ENCODE measurements around the gene C12orf57. TPM values are rescaled to one million over a fixed set of nuclear protein-coding genes. Genes with fewer than 3 reads are reported as not detected.

C12orf57 gene
- total and polyA plus RNA-seq, 2 donors (not counting 1 experiment from before 2014, with no cell fraction given): 107 to 220 TPM

DNA sequence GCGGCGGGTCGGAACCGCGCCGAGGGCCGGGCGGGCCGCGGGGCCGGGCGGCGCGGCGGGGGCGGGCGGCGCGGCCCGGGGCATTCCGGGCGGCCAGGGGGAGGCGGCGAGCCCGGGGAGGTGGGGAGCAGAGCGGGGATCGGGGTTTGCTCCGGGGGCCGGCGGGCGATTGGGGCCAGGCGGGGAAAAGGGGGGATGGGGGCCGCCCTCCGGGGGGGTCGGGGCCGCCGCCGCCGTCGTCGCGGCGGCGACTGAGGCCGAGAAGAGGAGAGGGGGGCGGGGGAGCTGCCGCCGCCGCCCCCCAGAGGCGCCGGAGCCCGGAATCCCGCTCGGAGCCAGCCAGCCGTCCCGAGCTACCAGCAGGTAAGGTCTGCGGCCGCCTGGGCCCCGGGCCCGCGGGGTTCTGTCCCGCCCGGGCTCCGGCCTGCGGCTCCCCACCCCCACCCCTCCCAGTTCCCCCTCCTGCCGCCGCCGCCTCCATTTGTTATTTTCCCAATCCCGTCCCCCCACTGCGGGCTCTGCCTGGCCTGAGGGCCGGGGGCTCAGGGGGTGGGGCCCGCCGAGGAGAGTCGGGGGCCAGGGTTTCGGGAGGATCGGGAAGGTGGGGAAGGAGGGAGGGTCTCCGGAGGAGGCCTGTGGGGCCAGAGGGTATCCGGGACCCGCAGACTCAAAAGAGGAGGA lies 15.7 kb upstream of the C12orf57 start:
- DNase-seq (ENCODE audit: low read depth in 2 of 2): no peak
- no peaks in the 10 kb centered on the region for H3K36me3 ChIP-seq (ENCODE audit: control insufficient read depth, insufficient read depth, low read length)
- no peak overlapping the region for H2AFZ ChIP-seq (ENCODE audit: low read length)
- no peaks in the 10 kb centered on the region for H3K9me3 ChIP-seq (ENCODE audit: control insufficient read depth, insufficient read depth, low read depth, low read length)
- H3K79me2 ChIP-seq (ENCODE audit: control insufficient read depth, insufficient read depth, low read length): peaks cover 52% of the 10 kb centered on the region
- no peaks in the 10 kb centered on the region for H3K27me3 ChIP-seq (ENCODE audit: control insufficient read depth, insufficient read depth, low read length)
- peak overlapping the region; percentile 70 to 95 (median 88) for H3K4me3 ChIP-seq (replicated peaks in 1 of 4; ENCODE audit: control extremely low read depth in 1 of 4, insufficient read depth in 1 of 4, low read depth in 3 of 4, low read length in 4 of 4)
- peaks cover 32% of the 10 kb centered on the region for H3K4me1 ChIP-seq (ENCODE audit: control insufficient read depth, extremely low read depth, insufficient read depth, low read length)
- H3K27ac ChIP-seq (ENCODE audit: insufficient read depth, low read length): peak overlapping the region; percentile 54
- no peaks in the 10 kb centered on the region for H4K20me1 ChIP-seq (ENCODE audit: control insufficient read depth, extremely low read depth, insufficient read depth, low read length)
- peak overlapping the region; percentile 71 for H3K9ac ChIP-seq (ENCODE audit: insufficient read depth, low read length)
- H3K4me2 ChIP-seq (ENCODE audit: extremely low read depth, insufficient read depth, low read length): peak overlapping the region; percentile 97
- TF ChIP-seq, protein P1, sequence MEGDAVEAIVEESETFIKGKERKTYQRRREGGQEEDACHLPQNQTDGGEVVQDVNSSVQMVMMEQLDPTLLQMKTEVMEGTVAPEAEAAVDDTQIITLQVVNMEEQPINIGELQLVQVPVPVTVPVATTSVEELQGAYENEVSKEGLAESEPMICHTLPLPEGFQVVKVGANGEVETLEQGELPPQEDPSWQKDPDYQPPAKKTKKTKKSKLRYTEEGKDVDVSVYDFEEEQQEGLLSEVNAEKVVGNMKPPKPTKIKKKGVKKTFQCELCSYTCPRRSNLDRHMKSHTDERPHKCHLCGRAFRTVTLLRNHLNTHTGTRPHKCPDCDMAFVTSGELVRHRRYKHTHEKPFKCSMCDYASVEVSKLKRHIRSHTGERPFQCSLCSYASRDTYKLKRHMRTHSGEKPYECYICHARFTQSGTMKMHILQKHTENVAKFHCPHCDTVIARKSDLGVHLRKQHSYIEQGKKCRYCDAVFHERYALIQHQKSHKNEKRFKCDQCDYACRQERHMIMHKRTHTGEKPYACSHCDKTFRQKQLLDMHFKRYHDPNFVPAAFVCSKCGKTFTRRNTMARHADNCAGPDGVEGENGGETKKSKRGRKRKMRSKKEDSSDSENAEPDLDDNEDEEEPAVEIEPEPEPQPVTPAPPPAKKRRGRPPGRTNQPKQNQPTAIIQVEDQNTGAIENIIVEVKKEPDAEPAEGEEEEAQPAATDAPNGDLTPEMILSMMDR (conservative IDR thresholded peaks at IDR 0.05 in 1 of 2, IDR thresholded peaks at IDR 0.05 in 1 of 2; ENCODE audit: low read depth in 1 of 2, low read length in 2 of 2): no peak
- TF ChIP-seq EZH2 (IDR thresholded peaks at IDR 0.05; ENCODE audit: low read length, missing control alignments): no peak

DNA sequence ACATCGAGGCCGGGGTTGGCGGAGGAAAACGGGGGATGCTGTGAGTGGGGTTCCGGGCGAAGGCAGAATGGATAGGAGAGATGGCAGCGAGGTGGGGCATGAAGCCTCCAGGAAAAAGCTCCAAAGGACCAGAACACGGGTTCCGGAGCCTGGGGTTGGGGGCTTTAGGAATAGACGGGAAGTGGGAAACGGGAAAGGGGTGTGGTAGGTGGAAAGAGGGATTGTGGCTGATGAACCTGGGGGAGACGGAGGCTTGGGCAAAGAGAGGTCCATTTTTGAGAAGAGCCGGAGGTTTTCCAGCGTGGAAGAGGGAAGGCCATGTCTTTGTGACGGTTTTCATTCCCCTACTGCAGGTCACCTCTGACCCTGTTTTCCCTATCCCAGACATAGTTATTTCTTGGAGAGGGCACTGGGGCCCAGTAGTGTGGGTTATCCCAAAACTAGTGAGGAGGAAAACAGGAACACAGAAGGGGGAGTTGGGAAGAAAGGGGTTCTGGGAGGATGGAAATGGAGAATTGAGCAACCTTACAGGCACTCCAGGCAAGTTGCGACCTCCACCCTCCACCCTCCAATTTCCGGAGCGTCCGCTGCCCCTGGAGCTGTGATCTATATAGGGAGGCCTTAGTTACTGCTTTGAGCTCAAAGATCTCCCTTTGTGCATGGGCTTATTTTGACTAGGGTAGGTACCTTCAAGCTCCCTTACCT lies 15.0 kb upstream of the C12orf57 start:
- no peak for TF ChIP-seq EZH2 (IDR thresholded peaks at IDR 0.05; ENCODE audit: low read length, missing control alignments)
- TF ChIP-seq, protein P1 (conservative IDR thresholded peaks at IDR 0.05 in 1 of 2, IDR thresholded peaks at IDR 0.05 in 1 of 2; ENCODE audit: low read depth in 1 of 2, low read length in 2 of 2): no peak
- Histone ChIP-seq H3K27me3 (ENCODE audit: control insufficient read depth, insufficient read depth, low read length) (no peaks in the 10 kb centered on the region), H4K20me1 (ENCODE audit: control insufficient read depth, extremely low read depth, insufficient read depth, low read length) (no peaks in the 10 kb centered on the region), H3K36me3 (ENCODE audit: control insufficient read depth, insufficient read depth, low read length) (no peaks in the 10 kb centered on the region), H3K9ac (ENCODE audit: insufficient read depth, low read length) (peak overlapping the region; percentile 71), H2AFZ (ENCODE audit: low read length) (no peak overlapping the region), H3K4me1 (ENCODE audit: control insufficient read depth, extremely low read depth, insufficient read depth, low read length) (peaks cover 34% of the 10 kb centered on the region), H3K9me3 (ENCODE audit: control insufficient read depth, insufficient read depth, low read depth, low read length) (no peaks in the 10 kb centered on the region), H3K79me2 (ENCODE audit: control insufficient read depth, insufficient read depth, low read length) (peaks cover 58% of the 10 kb centered on the region), H3K4me2 (ENCODE audit: extremely low read depth, insufficient read depth, low read length) (peak overlapping the region; percentile 97), H3K27ac (ENCODE audit: insufficient read depth, low read length) (peak overlapping the region; percentile 54), H3K4me3 (replicated peaks in 1 of 4; ENCODE audit: control extremely low read depth in 1 of 4, insufficient read depth in 1 of 4, low read depth in 3 of 4, low read length in 4 of 4) (peak overlapping the region; percentile 70 to 95 (median 88))
- no peak for DNase-seq (ENCODE audit: low read depth in 2 of 2)
